Measurements from ENCODE around the gene VPS33B. TPM values are rescaled to one million over a fixed set of nuclear protein-coding genes. Genes with fewer than 3 reads are reported as not detected.

The VPS33B gene
- polyA plus RNA-seq, 1 experiment = 12.3 TPM

GRCh38 chr15:90953947-90954711 lies 68.3 kb downstream of the VPS33B start:
- CTCF ChIA-PET = interaction anchor here (0.6 to 8.7 kb wide), 5 partner anchors 20 to 319 kb away, joined by 4 to 157 read pairs (median 64); partner anchors contain the start of genes HDDC3 and UNC45A
- H3K27ac ChIP-seq (ENCODE audit: low read depth, low read length) = no peak overlapping the region
- no peak overlapping the region for H3K4me3 ChIP-seq (ENCODE audit: low read depth, low read length)
- H3K27me3 ChIP-seq (ENCODE audit: control insufficient read depth, insufficient read depth, low read length) = no peaks in the 10 kb centered on the region
- POLR2A ChIA-PET = interaction anchor here (0.6 to 2.4 kb wide), 4 partner anchors 10 to 95 kb away, joined by 3 to 26 read pairs (median 12); partner anchors contain the start of gene UNC45A
- H3K9me3 ChIP-seq (ENCODE audit: control insufficient read depth, insufficient read depth, low read length) = peaks cover 3% of the 10 kb centered on the region; the same call in 1 of the 2 replicates
- DNase-seq (ENCODE audit: low read depth, low spot score) = no peak
- TF ChIP-seq CTCF (IDR thresholded peaks at IDR 0.05; ENCODE audit: low read depth, low read length) = no peak

GRCh38 chr15:90952901-90953677 lies 69.3 kb downstream of the VPS33B start:
- TF ChIP-seq CTCF (IDR thresholded peaks at IDR 0.05; ENCODE audit: low read depth, low read length) = no peak
- Histone ChIP-seq H3K27ac (ENCODE audit: low read depth, low read length) (no peak overlapping the region), H3K9me3 (ENCODE audit: control insufficient read depth, insufficient read depth, low read length) (peaks cover 3% of the 10 kb centered on the region; the same call in 1 of the 2 replicates), H3K27me3 (ENCODE audit: control insufficient read depth, insufficient read depth, low read length) (no peaks in the 10 kb centered on the region), H3K4me3 (ENCODE audit: low read depth, low read length) (no peak overlapping the region)
- ChIA-PET POLR2A (interaction anchor here (2.4 kb wide), 1 partner anchor 18 kb away, joined by 19 read pairs; the partner anchor contains the start of gene UNC45A), CTCF (interaction anchor here (7.9 kb wide), 1 partner anchor 19 kb away, joined by 64 read pairs; the partner anchor contains the start of genes HDDC3 and UNC45A)
- no peak for DNase-seq (ENCODE audit: low read depth, low spot score)

GRCh38 chr15:90950676-90951075 lies 71.7 kb downstream of the VPS33B start:
- POLR2A ChIA-PET = no interaction called here

GRCh38 chr15:90949979-90950675 lies 72.3 kb downstream of the VPS33B start:
- no peak for TF ChIP-seq CTCF (IDR thresholded peaks at IDR 0.05; ENCODE audit: low read depth, low read length)
- Histone ChIP-seq H3K27ac (ENCODE audit: low read depth, low read length) (no peak overlapping the region), H3K27me3 (ENCODE audit: control insufficient read depth, insufficient read depth, low read length) (no peaks in the 10 kb centered on the region), H3K4me3 (ENCODE audit: low read depth, low read length) (no peak overlapping the region), H3K9me3 (ENCODE audit: control insufficient read depth, insufficient read depth, low read length) (peaks cover 6% of the 10 kb centered on the region; the same call in 1 of the 2 replicates)
- POLR2A ChIA-PET = no interaction called here
- DNase-seq (ENCODE audit: low read depth, low spot score) = no peak
- CTCF ChIA-PET = no interaction called here

More at GRCh38 chr15:90950676-90951075, 71.7 kb downstream of the VPS33B start:
- CTCF ChIA-PET = interaction anchor here (0.9 kb wide), 1 partner anchor 16 kb away, joined by 3 read pairs; no protein-coding TSS in a partner anchor
- Histone ChIP-seq H3K27ac (ENCODE audit: low read depth, low read length) (no peak overlapping the region), H3K4me3 (ENCODE audit: low read depth, low read length) (no peak overlapping the region), H3K27me3 (ENCODE audit: control insufficient read depth, insufficient read depth, low read length) (no peaks in the 10 kb centered on the region), H3K9me3 (ENCODE audit: control insufficient read depth, insufficient read depth, low read length) (peaks cover 6% of the 10 kb centered on the region; the same call in 1 of the 2 replicates)
- no peak for TF ChIP-seq CTCF (IDR thresholded peaks at IDR 0.05; ENCODE audit: low read depth, low read length)
- DNase-seq (ENCODE audit: low read depth, low spot score) = no peak

Small RNA genes within 50 kb of the gene (small RNA-seq; reads per million reads assigned to genes)
- not detected for gene RF00019 (ENCODE audit: insufficient read length, low read depth)

Other genes with a start within 250 kb of the VPS33B start
- gene FURIN, start 154.0 kb downstream of the VPS33B start, polyA plus RNA-seq (2011; rRNA removed) = 14.0 and 21.5 TPM in 2 replicates
- gene FES, start 138.1 kb downstream of the VPS33B start, polyA plus RNA-seq (2011; rRNA removed) = 5.5 and 7.1 TPM in 2 replicates
- 14.3 and 20.6 TPM in 2 replicates for gene MAN2A2, start 119.3 kb downstream of the VPS33B start, polyA plus RNA-seq (2011; rRNA removed)
- gene HDDC3, start 90.0 kb downstream of the VPS33B start, polyA plus RNA-seq (2011; rRNA removed) = 10.0 and 10.3 TPM in 2 replicates
- 63.3 and 69.7 TPM in 2 replicates for gene UNC45A, start 87.3 kb downstream of the VPS33B start, polyA plus RNA-seq (2011; rRNA removed)
- 5.6 and 6.1 TPM in 2 replicates for gene RCCD1, start 67.7 kb downstream of the VPS33B start, polyA plus RNA-seq (2011; rRNA removed)
- 61.0 and 77.5 TPM in 2 replicates for gene PRC1, start 28.1 kb downstream of the VPS33B start, polyA plus RNA-seq (2011; rRNA removed)
- gene SV2B, start 77.7 kb upstream of the VPS33B start, polyA plus RNA-seq (2011; rRNA removed) = not detected in 2 replicates